GM18873 (cell line): ENCODE data around the gene ABHD4.
"Not testable (repeated sequence)": the region's sequence is repeated elsewhere in the genome, so short reads cannot be mapped to it uniquely, and the experiment has no call there.

Source experiments
- ATAC-seq: cut with Tn5 transposase; IDR thresholded peaks from one replicate; pipeline ENCODE4 v1.9.1; 2021; ENCODE audit warnings: mild to moderate bottlenecking, moderate library complexity, moderate number of reproducible peaks; ENCODE audit not compliant: unreplicated experiment, low FRiP score

Gene ABHD4

DNA sequence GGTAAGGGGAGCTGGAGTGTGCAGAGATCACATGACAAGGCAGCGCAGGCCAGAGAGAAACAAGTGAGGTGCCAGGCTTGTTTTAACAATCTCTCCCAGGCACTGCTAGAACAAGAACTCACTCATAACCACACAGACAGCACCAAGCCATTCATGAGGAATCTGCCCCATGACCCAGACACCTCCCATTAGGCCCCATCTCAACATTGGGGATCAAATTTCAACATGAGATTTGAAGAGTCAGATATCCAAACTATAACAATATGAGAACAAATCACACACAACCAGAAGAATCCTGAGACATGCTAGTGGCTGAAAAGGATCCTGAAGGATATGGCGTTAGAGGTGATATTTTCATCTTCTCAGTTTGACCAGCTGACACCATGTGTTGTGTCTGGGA is 24.2 kb downstream of the ABHD4 start:
- no peak for ATAC-seq

DNA sequence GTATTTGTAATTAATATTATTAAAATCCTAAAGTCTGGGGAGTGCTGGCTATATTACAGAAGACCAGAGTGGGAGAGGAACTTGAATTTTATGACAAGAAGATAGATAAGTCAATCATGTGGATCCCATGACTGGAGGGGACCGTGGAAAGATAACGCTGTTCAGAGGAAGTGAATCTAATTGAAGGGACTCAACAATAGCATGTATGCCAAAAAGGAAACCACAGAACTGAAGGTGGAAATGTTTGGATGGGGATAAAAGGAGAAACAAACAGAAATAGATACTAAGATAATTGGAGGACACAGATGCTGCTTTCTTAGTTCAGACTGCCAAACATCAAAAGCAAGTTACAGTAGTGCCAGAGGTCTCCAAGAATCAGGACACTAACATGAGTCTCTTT is 24.9 kb downstream of the ABHD4 start:
- ATAC-seq = no peak

DNA sequence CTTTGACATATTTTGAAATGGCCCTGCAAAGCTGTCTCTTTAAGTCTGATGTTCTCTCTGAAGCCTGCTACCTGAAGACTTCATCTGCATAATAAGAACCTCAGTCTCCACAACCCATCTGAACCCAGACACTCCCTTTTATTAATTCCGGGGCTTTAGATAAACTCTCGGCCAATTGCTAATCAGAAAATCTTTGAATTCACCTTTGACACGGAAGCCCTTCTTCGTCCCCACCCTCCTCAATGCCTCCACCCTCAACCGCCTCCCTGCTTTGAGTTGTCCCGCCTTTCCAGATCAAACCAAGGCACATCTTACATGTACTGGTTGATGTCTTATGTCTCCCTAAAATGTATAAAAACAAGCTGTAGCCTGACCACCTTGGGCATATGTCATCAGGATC is 28.5 kb downstream of the ABHD4 start:
- no peak for ATAC-seq

DNA sequence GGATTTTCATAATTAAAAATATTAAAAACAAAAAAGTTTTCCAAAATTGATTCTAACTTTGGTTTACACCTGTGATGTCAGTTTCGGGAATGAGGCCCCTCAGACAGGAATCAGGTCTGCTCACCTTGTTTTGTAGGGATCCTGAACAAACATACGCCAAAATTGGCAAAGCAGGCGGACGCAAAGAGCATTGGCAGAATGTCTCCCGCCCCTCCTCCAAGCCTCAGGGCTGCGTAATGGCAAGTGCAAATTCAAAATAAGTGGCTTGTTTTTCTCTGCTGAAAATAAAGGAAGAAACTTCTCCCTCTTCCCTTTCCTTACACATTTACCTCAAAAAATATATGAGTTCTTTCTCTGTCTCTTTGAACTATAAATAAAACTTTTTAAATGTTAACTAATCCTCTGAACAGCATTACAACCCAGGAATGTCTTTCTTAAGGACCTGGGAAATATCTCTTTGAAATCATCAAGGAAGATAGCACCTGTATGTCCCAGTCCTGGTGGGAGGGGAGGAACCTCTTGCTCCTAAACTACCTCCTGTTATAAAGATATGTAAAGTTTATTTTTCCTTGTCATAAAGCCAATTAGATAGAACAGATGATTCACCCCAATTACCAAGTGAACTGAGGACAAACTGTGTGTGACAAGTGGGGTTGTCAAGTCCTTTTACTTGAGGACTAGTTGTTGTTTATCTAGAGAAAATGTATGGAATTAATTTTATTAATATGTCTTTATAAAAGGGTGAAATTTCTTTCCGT is 29.6 kb downstream of the ABHD4 start:
- ATAC-seq = no peak

DNA sequence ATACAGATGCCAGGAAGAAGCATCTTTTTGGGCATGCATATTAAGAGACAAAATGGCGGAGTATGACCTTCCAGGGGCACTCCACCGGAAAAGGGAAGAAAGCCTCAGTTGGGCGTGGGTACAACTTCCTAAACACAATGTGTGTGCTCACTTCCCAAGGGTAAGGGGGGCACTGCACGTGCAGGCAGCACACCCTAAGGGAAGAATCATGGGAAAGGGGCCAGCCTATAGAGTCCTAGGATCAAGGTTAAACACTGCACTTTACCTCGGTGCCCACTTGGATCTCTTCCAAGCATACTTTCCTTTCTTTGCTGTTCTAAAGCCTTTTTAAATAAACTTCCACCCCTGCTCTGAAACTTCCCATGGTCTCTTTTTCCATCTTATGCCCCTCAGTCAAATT is 31.3 kb downstream of the ABHD4 start:
- no peak for ATAC-seq

DNA sequence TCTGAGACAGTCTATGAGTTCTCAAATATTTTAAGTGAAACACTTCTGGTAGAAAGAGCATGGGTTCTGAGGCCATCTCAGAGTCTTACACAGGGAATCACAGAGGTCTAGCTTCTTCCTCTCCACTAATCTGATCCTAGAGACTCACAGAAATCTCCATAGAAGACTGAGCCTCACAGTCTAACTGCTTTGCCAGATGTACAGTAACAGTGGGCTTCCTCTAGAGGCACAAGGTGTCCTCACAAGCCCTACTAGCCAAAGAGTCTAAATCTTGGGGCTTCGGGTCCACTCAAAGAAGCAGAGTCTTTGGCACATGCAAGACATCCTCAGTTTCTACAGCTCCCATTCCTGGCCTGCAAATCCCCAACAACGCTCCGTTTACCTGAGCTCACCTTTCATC is 32.0 kb downstream of the ABHD4 start:
- no peak for ATAC-seq

DNA sequence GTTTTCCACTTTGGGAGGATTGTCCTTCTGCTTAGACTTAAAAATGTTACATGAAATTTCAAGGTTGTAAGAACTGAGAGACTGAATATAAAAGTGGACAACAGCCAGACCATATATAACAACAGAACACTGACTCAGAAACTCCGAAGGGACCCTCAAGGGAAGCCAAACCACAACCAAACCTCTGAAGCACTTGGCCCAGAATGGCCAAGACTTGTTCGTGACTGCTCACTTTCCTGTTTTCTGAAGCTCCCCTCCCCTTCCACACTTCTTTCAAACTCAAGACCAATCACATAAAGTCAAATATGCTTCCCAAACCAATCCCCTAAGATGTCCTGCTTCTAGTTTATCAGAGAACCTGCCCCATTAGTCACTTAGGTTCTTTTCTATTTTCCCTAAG is 32.4 kb downstream of the ABHD4 start:
- no peak for ATAC-seq

DNA sequence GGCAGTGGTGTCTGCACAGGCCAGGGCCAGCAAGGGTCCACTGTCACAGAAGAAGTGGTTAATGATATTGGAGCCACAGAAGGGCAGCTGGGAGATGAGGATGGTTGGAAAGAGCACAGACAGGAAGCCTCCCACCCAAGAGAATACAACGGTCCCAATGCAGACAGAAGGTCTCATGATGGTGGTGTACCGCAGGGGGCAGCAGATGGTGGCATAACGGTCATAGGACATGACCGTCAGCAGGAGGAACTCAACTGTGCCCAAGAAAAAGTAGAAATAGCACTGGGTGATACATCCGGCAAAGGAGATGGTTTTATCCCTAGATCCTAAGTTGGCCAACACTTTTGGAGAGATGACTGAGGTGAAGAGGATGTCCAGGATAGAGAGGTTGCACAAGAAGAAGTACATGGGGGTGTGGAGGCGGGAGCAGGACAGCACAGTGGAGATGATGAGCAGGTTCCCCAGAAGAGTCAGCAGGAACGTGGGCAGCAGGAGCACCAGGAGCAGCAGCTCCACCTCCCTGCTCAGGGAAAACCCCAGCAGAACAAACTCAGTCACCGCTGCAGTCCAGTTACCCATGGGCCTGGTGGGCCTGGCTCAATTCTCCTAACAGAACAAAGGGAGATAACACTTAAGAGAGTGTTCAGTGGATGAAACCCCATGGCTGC is 36.3 kb downstream of the ABHD4 start:
- ATAC-seq = no peak

DNA sequence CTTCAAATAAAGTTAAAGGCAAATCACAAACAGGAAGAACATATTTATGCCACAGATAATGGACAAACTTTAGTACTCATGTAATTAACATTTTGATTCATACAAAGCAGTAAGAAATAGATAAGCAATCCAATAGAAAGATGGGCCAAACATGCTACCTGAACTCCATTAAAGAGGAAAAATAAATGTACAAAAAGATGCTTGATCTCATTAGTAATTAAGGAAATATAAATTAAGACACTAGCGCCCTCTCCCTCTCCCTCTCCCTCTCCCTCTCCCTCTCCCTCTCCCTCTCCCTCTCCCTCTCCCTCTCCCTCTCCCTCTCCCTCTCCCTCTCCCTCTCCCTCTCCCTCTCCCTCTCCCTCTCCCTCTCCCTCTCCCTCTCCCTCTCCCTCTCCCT is 37.9 kb downstream of the ABHD4 start:
- ATAC-seq = not testable (repeated sequence)

DNA sequence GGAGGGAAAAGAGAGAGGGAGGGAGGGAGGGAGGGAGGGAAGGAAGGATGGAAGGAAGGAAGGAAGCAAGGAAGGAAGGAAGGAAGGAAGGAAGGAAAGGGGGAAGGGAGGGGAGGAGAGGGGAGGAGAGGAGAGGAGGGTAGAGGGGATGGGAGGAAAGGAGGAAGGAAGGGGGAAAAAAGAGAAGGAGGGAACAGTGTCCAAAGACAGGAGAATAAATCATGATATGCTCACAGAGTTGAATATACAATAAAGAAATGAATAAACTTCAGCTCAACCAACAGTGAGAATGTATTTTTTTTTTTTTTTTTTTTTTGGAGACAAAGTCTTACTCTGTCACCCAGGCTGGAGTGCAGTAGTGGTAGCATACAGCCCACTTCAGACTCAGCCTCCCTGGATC is 42.1 kb downstream of the ABHD4 start:
- no peak for ATAC-seq

DNA sequence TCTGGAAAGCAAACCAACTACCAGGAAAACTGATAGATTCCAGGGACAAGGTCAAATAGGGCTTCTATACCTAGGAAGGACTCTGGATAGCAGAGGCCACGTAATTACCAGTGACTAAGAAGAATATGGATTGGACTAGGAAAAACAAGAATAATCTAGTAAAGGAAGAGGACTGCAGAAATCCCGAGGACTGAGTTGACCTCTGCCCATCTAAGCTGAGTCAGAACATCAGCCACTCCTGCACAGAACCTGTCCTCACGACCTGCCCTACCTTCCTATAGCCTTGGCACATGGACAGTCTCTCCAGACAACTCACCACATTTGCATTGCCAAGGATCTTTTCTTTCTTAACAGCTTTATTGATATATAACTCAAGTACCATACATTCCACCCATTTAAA is 43.7 kb downstream of the ABHD4 start:
- no peak for ATAC-seq

DNA sequence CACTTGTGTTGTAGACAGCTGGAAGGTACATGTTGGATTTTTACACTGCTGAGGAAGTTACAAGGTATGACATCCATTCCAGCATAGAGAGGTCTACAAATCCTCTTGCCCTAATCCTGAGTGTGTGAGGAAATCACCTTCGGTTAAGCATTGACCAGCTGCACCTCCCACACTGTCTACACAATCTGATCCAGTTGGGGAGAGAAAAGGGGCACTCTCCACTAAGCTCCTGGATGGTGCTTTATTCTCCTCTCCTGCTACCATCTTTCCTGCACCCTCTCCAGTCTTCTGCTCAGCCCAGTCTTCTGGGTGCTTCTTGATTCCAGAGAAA is 46.2 kb downstream of the ABHD4 start, which contains the start of gene OR6J1:
Gene OR6J1, minus strand, starts transcription at position 48 of the 331 bp plus-strand sequence. CDS start 9,541 bp downstream, outside the sequence.
- ATAC-seq = no peak

DNA sequence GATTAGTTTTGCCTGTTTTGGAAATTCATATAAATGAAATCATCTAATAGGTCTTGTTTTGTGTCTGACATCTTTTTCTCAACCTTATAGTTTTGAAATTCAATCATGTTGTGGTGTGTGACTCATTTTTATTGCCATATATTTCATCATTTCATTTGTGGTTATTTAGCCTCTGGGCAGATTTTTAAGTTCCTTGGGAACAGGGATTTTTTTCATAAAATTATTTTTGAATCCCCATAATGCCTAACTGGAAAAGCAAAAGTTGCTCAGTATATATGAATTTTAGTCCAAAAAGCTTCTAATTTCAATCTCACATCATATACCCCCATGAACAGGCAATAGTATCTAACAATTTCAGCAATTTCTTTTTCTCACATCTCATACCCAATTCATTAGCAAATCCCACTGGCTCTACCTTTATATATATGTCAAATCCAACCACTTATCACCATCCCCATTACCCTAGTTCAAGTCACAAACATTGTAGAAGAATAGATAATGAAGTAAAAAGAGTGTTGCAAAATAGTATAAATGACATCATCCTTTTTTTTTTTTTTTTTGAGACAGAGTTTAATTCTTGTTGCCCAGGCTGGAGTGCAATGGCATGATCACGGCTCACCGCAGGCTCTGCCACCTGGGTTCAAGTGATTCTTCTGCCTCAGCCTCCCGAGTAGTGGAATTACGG is 48.6 kb downstream of the ABHD4 start:
- no peak for ATAC-seq

DNA sequence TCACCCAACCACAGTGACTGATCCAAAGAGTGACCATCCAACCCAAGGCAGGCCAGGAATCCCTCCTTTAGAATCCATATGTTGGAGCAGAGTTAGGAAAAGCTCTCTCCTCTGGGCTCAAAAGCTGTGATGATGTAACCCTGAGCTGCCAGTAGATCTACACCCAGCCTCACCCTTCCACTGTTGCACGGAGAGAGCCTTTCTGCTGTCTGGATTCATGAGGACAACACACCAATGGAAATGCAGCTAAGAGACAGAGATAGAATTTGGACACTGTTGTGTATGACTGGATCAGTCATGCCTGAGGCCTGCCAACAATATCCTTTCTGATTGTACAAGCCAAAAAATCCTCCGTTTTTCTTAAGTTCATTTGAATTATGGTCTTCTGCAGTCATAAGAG is 50.4 kb downstream of the ABHD4 start:
- no peak for ATAC-seq

DNA sequence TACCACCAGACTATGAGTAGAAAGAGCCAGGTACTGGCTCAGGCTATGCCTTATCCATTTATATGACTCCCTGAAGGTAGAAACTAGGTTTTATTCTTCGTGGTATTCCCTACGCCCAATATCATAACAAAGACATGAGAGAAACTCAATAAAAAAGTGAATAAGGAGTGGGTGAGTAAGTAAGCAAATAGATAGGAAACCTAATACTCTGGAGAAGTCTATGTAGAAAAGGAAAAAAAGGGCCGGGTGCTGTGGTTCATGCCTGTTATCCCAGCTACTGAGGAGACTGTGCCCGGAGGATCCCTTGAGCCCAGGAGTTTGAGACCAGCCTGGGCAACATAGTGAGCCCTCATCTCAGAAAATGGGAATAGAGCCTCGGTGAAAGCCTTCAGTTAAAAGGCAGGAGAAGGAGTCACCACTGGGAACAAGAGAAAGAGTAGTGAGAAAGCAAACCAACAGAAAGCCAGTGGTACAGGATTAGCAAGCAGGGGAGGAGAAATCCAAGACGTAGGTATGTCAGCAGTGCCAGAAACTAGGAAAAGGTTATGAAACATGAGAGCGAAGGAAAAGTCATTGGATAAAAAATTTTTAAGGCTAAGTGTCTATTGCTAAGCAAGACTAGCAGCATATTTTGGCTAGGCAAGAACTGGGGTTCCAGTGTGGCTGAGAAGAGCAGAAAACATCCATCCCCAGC is 52.1 kb downstream of the ABHD4 start:
- no peak for ATAC-seq

DNA sequence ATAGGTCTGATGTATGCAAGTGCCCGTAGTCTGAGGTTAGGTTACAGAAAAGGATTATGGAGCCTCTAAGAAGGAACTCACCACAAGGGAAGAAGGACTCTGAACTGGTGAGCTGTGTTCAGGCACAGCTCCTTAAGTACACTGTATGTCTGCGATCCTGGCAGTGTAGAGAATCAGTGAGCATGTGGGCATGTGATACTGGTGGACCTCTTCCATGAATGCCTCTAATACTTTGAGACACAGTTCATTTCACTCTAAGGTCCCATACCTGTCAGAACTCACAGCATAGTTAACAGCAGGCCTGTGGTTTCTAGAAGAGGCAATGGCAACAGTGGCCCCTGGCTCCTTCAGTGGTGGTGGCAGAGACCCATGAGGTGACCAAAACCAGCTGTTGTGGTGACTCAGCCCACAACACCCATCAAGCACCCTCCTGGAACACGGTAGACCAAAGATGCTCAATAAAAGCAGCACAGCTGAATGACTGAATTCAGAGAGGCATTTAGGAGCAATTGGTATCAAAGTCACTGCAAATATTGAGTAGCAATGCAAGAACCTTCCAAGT is 52.9 kb downstream of the ABHD4 start:
- peak; percentile 69 for ATAC-seq

DNA sequence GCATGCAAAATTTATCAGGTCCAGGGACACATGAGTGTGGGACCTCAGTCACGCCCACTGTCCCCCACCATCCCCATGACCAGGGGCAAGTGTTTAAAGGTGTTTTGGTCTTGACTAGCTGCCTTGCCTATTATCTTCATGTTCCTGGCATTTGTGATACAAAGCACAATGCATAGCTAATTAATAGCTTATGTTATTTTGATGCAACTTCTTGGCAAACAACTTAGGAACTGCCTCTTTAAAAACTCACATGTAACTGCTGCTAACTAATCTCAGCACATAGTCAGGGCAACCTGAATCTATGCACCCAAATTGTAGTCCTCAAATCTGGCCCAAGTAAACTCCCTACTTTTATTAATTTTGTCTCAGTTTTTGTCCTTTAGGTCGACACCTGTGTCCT is 53.5 kb downstream of the ABHD4 start:
- no peak for ATAC-seq

DNA sequence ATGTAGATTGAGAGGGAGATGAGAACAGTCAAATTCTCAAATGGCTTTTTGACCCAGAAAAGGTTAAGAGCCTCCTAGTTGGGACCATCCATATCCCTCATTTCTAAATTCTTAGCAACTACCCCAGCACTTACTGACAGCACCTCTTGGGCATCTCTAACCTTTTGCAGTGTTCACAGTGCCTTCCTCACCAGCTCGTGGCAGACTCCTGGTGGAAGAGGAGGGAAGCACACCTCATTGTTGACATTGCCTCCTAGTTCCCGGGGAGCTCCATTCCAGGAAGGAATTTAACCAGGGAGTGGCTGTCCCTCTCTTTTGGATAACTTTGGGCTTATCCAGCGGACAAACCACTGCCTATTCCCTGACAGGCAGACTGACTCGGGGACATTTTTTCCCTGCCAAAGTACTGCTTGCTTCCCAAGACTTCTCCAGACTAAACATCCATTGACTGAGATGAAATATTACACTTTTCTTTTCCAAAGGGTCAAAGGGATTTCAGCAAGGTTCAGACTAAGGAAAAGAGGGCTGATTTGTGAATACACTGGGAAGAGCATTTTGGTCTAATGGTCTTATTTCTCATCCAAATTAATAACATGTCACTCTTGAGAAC is 55.0 kb downstream of the ABHD4 start:
- no peak for ATAC-seq

DNA sequence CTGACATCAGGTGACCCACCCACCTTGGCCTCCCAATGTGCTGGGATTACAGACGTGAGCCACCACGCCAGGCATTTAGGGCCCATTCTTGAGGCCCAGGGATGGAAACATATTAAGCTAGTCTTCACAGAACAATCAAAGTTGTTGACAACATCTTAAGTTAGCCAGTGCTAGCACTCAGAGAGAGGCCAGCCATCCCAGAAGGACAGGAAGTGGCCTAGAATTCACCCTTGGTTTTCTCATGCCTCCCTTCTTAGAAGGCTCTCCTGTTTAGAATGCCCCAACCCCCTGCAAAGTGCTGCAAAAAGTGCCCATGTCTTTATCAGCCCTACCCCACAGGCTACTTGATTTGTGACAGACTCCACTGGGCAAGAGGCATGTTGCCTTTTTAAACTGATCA is 58.1 kb downstream of the ABHD4 start:
- no peak for ATAC-seq

DNA sequence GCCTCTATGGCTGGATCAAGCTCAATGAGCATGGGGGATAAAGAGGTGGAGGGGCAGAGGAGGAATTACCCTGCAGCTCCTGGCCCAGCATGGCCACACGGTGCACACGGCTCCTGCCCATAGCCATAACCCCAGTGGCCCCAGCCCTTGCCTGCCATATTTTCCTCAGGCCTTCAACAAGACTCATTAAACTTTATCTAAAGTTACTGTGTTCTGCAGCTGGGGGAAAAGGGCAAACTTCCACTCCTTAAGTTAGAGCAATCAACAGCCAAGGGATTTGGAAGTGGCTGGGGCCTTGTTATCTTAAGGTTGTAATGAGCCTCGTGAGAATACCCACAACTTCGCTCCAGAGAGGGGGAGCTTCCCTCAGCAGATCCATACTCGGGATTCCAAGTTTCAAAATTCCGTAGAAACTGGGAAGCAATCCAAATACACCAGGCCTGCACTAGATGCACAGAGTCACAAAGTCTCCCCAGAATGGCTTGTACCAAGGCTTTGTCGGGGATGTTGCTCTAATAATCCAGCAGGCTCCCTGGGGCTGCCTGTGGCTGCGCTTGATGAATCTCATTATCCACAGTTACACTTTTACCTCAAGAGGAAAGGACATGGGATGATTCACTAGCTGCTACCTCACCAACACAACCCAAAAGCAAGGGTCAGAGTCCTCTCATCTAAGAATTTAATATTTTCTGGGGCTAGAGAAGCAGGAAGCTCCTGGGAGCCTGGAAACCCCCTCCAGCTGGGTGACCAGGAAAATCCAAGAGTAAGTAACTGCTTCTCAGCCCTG is 59.0 kb downstream of the ABHD4 start:
- no peak for ATAC-seq
